LNCaP clone FGC (cell line): Measurements from ENCODE around the gene SH3BP5.

ENCODE experiments used
- DNase-seq: peaks from one replicate; pipeline ENCODE4 v3.0.0-alpha.2; 2011; ENCODE audit warnings: low read depth
- H3K4me3 ChIP-seq: 2 replicates; pipeline ENCODE4 v1.5.1; 2011; ENCODE audit warnings: mild to moderate bottlenecking, low read depth, low read length, control low read depth
- TF ChIP-seq, protein P1 (sequence below): IDR thresholded peaks from 2 replicates; pipeline ENCODE4 v1.5.1; 2012; ENCODE audit warnings: mild to moderate bottlenecking; ENCODE audit not compliant: control insufficient read depth, insufficient read depth; ENCODE audit errors: extremely low read depth

The SH3BP5 gene

DNA sequence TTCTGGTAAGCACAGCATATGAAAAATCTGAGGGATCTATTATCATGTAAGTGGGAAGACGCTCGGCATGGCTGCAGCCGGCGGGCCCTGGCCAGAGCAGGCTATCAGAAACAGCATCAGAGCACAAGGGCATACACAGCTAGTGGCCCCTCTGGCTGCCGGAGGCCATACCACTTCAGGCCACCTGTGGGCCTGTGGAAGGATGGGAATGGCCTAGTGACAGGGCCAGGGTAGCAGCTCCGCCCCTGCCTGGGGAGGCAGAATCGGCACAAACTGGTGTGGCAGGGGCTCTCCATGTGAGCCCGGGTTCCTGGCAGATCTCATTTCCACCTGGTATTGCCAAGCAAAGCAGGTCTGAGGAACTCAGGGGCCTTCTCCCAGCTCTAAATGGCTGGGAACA lies 46.4 kb downstream of the SH3BP5 start:
- TF ChIP-seq, protein P1, sequence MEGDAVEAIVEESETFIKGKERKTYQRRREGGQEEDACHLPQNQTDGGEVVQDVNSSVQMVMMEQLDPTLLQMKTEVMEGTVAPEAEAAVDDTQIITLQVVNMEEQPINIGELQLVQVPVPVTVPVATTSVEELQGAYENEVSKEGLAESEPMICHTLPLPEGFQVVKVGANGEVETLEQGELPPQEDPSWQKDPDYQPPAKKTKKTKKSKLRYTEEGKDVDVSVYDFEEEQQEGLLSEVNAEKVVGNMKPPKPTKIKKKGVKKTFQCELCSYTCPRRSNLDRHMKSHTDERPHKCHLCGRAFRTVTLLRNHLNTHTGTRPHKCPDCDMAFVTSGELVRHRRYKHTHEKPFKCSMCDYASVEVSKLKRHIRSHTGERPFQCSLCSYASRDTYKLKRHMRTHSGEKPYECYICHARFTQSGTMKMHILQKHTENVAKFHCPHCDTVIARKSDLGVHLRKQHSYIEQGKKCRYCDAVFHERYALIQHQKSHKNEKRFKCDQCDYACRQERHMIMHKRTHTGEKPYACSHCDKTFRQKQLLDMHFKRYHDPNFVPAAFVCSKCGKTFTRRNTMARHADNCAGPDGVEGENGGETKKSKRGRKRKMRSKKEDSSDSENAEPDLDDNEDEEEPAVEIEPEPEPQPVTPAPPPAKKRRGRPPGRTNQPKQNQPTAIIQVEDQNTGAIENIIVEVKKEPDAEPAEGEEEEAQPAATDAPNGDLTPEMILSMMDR: no peak
- no peak overlapping the region for H3K4me3 ChIP-seq
- no peak for DNase-seq

DNA sequence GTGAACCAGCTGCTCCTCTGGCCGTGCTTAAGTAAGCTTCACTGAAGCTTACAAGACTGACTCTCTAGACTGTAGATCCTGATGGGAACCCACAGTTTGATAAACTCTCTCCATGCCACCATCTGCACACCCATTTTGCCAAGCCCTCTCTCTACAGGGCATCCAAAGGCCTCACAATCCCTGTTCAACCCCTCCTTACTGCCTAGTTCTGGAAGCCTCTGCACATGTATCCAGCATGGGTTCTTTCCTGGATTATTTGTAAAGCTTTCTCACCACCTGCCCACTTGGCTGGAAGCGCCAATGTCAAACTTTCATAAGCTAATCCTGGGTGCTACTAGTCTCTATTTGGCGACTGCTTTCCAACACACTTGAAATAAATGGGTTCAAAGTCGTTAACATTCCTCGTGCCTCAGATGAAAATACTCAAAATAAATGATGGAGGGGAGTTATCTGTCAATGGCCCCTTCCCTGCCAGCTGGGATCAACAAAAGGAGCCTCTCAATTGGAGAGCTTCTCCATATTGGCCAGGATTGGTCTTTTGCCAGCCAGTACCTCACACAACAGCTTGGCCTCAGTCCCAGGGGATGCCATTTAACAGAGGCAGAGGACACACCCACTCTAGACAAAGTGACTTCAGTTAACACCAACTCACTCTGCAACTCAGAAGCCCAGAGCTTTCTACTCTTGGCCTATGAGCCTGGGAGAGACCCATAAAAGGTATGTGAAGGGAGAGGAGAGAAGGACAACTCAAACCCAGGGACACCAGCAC lies 48.1 kb downstream of the SH3BP5 start:
- no peak overlapping the region for H3K4me3 ChIP-seq
- DNase-seq: peak; percentile 33
- TF ChIP-seq, protein P1: no peak

DNA sequence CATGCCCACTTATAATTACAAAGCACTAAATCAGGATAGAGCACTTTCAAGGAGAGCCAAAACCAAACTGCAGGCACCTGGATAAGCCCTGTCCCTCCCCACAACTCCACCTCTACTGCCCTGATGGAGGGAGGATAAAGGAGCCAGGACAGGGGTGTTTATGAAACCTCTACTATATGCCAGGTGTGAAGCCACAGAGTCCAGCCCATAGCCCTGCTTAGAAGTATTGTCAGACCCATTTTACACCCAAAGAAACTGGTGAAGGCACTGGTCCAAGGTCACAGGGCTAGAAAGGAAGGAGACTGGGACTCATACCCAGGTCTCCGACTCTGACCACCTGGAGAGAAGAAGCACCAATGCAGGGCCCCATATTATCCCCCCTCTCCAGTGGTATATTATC lies 48.7 kb downstream of the SH3BP5 start:
- TF ChIP-seq, protein P1: no peak
- no peak for DNase-seq
- no peak overlapping the region for H3K4me3 ChIP-seq

DNA sequence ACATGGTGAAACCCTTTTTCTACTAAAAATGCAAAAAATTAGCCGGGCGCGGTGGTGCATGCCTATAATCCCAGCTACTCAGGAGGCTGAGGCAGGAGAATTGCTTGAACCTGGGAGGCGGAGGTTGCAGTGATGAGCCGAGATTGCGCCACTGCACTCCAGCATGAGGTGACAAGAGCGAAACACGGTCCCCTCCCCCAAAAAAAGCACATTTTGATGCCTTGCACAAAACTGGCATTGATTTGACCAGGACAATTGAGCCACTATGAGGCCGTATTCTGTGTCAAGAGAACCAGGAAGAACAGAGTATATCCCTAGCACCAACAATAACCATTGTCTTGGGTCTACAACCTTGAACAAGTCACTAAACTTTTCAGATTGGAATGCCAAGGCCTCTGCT lies 50.6 kb downstream of the SH3BP5 start:
- TF ChIP-seq, protein P1: no peak
- DNase-seq: no peak

DNA sequence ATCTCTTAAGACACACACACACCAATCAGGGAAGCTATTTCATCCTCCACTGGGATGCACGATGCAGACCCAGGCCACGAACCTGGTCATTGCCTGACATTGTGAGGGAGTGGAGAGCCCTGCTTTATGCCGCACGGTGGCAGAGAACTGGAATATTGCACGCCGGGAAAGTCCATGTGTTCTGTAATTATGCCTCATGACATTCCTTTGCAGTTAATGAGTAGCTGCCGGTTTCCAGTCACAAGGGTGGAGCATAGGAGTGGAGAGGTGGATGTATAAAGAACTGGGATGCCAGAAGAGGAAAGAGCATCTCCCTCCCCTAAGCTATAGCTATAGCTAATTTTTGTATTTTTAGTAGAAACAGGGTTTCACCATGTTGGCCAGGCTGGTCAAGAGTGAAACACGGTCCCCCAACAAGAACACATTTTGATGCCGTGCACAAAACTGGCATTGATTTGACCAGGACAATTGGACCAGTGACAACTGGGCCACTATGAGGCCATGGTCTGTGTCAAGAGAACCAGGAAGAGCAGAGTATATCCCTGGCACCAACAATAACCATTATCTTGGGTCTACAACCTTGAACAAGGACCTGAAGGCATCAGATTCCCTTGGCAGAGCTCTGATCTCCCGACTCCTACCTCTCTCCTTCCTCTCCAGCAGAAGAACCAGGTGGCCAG lies 51.4 kb downstream of the SH3BP5 start:
- no peak for DNase-seq
- TF ChIP-seq, protein P1: no peak
- H3K4me3 ChIP-seq: no peak overlapping the region

More for the DNA sequence above, 50.6 kb downstream of the SH3BP5 start:
- no peak overlapping the region for H3K4me3 ChIP-seq

DNA sequence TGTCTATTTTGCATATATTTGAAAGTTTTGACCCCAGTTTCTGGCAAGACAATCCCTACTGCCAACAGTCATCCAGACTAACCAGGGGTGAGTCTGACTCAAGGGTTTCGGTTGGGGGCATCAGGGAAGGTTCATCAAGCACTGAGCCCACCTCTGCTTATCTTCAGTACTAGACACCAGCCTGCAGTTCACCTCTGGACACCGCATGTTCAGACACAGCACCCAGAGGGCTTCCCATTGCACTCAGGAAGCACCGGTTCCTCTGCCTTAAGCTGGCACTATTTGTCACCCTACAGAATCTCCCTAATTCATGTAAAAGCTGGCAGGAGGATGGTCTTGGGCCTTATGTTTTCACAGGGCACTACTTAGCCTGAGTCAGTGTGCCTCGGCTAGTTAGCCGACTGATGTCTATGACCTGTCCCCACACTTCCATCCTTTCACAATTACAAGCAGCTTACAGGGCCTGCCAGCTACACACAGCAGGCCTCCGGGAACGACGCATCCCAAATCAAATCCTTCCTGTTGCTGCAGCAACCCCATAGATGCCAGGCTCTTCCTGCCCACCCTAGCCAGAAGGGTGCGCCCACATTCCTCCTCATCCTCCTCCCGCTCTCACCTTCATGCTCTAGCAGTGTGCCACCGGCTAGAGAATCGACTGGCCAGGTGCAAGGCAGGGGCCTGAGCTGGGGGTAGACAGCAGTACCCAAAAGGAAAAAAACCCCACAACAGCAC lies 52.5 kb downstream of the SH3BP5 start:
- DNase-seq: no peak
- no peak overlapping the region for H3K4me3 ChIP-seq
- TF ChIP-seq, protein P1: no peak
